Measurements from ENCODE around the gene COCH.

DNA sequence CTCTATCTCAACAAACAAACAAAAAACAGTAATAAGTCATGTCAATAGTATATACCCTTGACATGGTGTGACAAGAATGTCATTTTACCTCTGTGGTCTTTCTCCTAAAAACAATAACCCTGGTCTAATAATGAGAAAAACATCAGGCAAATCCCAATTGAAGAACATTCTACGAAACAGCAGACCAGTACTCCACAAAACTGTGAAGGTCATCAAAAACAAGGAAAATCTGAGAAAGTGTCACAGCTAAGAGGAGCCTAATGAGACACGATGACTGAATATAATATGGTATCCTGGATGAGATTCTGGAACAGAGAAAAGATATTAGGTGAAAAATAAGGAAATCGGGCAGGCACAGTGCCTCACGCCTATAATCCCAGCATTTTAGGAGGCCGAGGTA is 5.6 kb upstream of the COCH start:
- TF ChIP-seq FOXK2 (IDR thresholded peaks at IDR 0.05) (no peak), FOXM1 (IDR thresholded peaks at IDR 0.05; ENCODE audit: borderline replicate concordance) (no peak), TARDBP (IDR thresholded peaks at IDR 0.05) (no peak), BHLHE40 (IDR thresholded peaks at IDR 0.05; ENCODE audit: borderline replicate concordance) (no peak), ZNF384 (IDR thresholded peaks at IDR 0.05) (no peak), HDGF (IDR thresholded peaks at IDR 0.05; ENCODE audit: borderline replicate concordance) (no peak)
